Esophagus (tissue), 2 donors: ENCODE measurements around the gene HDAC9. TPM values are rescaled to one million over a fixed set of nuclear protein-coding genes. Genes with fewer than 3 reads are reported as not detected.
"Not testable (repeated sequence)": the region's sequence is repeated elsewhere in the genome, so short reads cannot be mapped to it uniquely, and the experiment has no call there.

ENCODE experiments used
- H3K27ac ChIP-seq, 2 donors: one replicate each; pipeline ENCODE4 v1.5.1; 2013; ENCODE audit warnings: low read depth in 2 of 2, mild to moderate bottlenecking in 2 of 2, inconsistent platforms in 1 of 2, low read length in 1 of 2, moderate library complexity in 1 of 2
- H3K27me3 ChIP-seq, 2 donors: one replicate each; pipeline ENCODE4 v1.6.1; 2013; ENCODE audit warnings: low read length in 2 of 2, control low read depth in 1 of 2, mild to moderate bottlenecking in 1 of 2; ENCODE audit not compliant: insufficient read depth in 2 of 2, control insufficient read depth in 1 of 2
- H3K36me3 ChIP-seq, 2 donors: one replicate each; pipeline ENCODE4 v1.6.1; 2013; ENCODE audit warnings: low read length in 1 of 2; ENCODE audit not compliant: control insufficient read depth in 2 of 2, insufficient read depth in 2 of 2
- H3K4me1 ChIP-seq, 2 donors: one replicate each; pipeline ENCODE4 v1.6.1; 2013; ENCODE audit warnings: low read length in 1 of 2; ENCODE audit not compliant: control insufficient read depth in 2 of 2, insufficient read depth in 2 of 2
- H3K4me3 ChIP-seq, 2 donors: one replicate each; pipeline ENCODE4 v1.5.1; 2013; ENCODE audit warnings: low read length in 2 of 2, mild to moderate bottlenecking in 2 of 2, low read depth in 1 of 2, moderate library complexity in 1 of 2
- H3K9me3 ChIP-seq, 2 donors: one replicate each; pipeline ENCODE4 v1.6.1; 2013; ENCODE audit warnings: mild to moderate bottlenecking in 2 of 2, low read depth in 1 of 2, low read length in 1 of 2, moderate library complexity in 1 of 2; ENCODE audit not compliant: control insufficient read depth in 2 of 2, insufficient read depth in 1 of 2
- WGBS, 2 donors: extraction: QIAGEN DNeasy Blood & Tissue Kit; methylation state at CpG; one replicate each; pipeline ENCODE4 v1.1.7; 2013; 5-methylcytosine and 5-hydroxymethylcytosine counted together
- polyA plus RNA-seq, 2 donors: library from polyadenylated mRNA; stranded (reverse); fragments of 200-250 nt; gene quantifications; one replicate each; pipeline ENCODE4 v1.2.3, GENCODE V29; 2013
- donor health status: healthy with polysubstance abuse.
- donor health status: Bipolar disorder and iron deficiency.

The HDAC9 gene
- polyA plus RNA-seq, 2 donors, result 0.69 to 1.1 TPM

DNA sequence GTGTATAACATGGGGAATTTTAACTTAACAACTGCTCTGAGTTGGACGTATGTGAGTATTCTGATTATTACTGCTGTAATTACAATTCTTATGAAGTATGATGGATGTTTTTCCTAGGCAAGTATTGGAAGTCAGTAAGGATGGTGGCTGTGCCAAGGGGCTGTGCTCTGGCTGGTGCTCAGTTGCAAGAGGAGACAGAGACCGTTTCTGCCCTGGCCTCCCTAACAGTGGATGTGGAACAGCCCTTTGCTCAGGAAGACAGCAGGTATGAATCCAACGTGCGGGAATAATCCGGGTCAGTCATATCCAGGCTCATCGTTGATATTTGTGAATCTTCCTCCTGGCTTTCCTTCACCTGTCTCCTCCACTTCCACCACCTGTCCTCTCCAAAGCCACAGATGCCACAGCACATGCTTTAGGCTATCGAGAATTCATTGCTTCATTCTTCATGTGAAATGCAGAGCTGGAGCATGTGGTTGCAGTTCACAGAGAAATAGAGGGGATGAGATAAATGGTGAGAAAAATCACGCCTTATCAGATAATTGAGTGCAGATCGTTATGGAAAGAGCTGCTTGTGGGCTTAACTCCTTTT lies 480.2 kb downstream of the HDAC9 start:
- no peak overlapping the region for H3K4me3 ChIP-seq
- H3K27ac ChIP-seq, result no peak overlapping the region
- H3K27me3 ChIP-seq, result no peaks in the 10 kb centered on the region
- 59 to 60% methylated on average over 9 of the region's 9 CpGs for WGBS, 2 donors
- no peaks in the 10 kb centered on the region for H3K36me3 ChIP-seq
- peaks cover 0 to 4% of the 10 kb centered on the region in 2 donors for H3K4me1 ChIP-seq
- no peaks in the 10 kb centered on the region for H3K9me3 ChIP-seq

GRCh38 chr7:18976715-18977471 lies 481.3 kb downstream of the HDAC9 start:
- Histone ChIP-seq H3K9me3 (no peaks in the 10 kb centered on the region), H3K4me1 (peaks cover 0 to 4% of the 10 kb centered on the region in 2 donors), H3K27ac (no peak overlapping the region), H3K36me3 (no peaks in the 10 kb centered on the region), H3K4me3 (no peak overlapping the region), H3K27me3 (no peaks in the 10 kb centered on the region)
- 32 to 40% methylated on average over 6 of the region's 6 CpGs for WGBS, 2 donors

- 12 to 18% methylated on average over 2 of the region's 2 CpGs for WGBS, 2 donors
- Histone ChIP-seq H3K9me3 (no peaks in the 10 kb centered on the region), H3K27ac (no peak overlapping the region), H3K36me3 (no peaks in the 10 kb centered on the region), H3K4me1 (peaks cover 0 to 4% of the 10 kb centered on the region in 2 donors), H3K4me3 (no peak overlapping the region), H3K27me3 (no peaks in the 10 kb centered on the region)
Measured at GRCh38 chr7:18978108-18978495, 482.6 kb downstream of the HDAC9 start.

- 92 to 93% methylated on average over 20 of the region's 20 CpGs for WGBS, 2 donors
- not testable (repeated sequence) for H3K36me3 ChIP-seq, H3K9me3 ChIP-seq, H3K4me1 ChIP-seq, H3K27ac ChIP-seq, H3K4me3 ChIP-seq, H3K27me3 ChIP-seq
Measured at GRCh38 chr7:18990700-18991099, 495.2 kb downstream of the HDAC9 start.

- WGBS, 2 donors, result 69 to 76% methylated on average over 3 of the region's 3 CpGs
- no peaks in the 10 kb centered on the region for H3K27me3 ChIP-seq
- H3K4me3 ChIP-seq, result no peak overlapping the region
- no peaks in the 10 kb centered on the region for H3K36me3 ChIP-seq
- no peaks in the 10 kb centered on the region for H3K4me1 ChIP-seq
- H3K9me3 ChIP-seq, result no peaks in the 10 kb centered on the region
- H3K27ac ChIP-seq, result no peak overlapping the region
Measured at GRCh38 chr7:18993933-18994668, 498.6 kb downstream of the HDAC9 start.

DNA sequence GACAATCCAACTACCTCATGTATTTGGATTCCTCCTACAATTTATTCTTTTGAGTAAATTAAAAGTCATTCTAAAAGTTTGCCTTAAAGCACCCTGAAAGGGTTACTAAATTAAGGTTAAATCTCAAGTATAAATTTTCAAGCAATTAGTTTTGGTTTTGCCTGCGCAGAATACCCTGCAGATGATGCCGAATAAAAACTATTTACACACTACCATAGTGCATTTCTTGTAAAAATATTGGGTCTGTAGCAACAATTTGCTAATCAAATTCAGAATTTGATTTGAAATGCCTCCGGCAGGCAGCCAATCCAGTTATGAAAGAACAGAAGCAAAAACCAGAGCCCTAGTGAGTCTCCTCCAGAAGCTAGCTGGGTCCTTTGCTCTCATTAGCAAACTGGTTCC lies 499.7 kb downstream of the HDAC9 start:
- H3K36me3 ChIP-seq, result no peaks in the 10 kb centered on the region
- no peak overlapping the region for H3K27ac ChIP-seq
- H3K27me3 ChIP-seq, result no peaks in the 10 kb centered on the region
- H3K4me3 ChIP-seq, result no peak overlapping the region
- WGBS, 2 donors, result 71 to 80% methylated on average over 3 of the region's 3 CpGs
- no peaks in the 10 kb centered on the region for H3K9me3 ChIP-seq
- no peaks in the 10 kb centered on the region for H3K4me1 ChIP-seq

- H3K9me3 ChIP-seq, result no peaks in the 10 kb centered on the region
- no peaks in the 10 kb centered on the region for H3K27me3 ChIP-seq
- 53 to 74% methylated on average over 5 of the region's 5 CpGs for WGBS, 2 donors
- no peak overlapping the region for H3K27ac ChIP-seq
- H3K4me3 ChIP-seq, result no peak overlapping the region
- H3K36me3 ChIP-seq, result no peaks in the 10 kb centered on the region
- H3K4me1 ChIP-seq, result no peaks in the 10 kb centered on the region
Measured at GRCh38 chr7:18995811-18996426, 500.4 kb downstream of the HDAC9 start.

- no peaks in the 10 kb centered on the region for H3K9me3 ChIP-seq
- H3K4me3 ChIP-seq, result no peak overlapping the region
- H3K36me3 ChIP-seq, result no peaks in the 10 kb centered on the region
- H3K27me3 ChIP-seq, result no peaks in the 10 kb centered on the region
- H3K27ac ChIP-seq, result no peak overlapping the region
- WGBS, 2 donors, result 87 to 88% methylated on average over 2 of the region's 2 CpGs
- no peaks in the 10 kb centered on the region for H3K4me1 ChIP-seq
Measured at GRCh38 chr7:18996583-18996982, 501.0 kb downstream of the HDAC9 start.

DNA sequence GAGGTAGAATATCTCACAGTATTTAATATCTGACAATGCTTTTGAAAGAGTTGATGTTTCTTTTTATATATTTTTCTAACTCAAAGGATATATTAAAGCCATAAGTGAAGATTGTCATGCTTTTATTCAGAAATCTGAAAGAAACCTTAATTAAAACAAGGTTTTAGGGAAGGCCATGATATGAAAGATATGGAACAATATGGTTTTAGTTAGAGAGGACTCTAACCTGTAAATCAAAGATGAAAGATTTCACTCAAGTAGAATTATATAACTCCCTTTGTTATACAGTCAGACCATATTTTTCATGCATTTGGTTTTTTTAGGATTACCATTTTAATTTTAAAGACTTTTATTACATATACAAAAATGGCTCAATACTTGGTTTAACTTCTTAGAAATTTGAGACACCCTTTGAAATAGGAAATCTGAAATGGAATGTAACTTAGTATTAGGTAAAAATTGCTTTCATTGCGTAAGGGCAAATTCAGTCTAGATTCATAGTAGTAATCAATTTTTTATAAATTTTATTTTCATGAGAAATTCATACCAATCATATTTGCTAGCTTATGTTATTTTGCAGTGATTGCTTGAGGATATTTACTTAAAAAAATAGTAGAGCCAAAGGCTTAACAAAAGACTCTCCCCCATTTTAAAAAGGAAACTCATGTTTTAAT lies 502.1 kb downstream of the HDAC9 start:
- Histone ChIP-seq H3K27ac (no peak overlapping the region), H3K4me3 (no peak overlapping the region), H3K9me3 (no peaks in the 10 kb centered on the region), H3K36me3 (no peaks in the 10 kb centered on the region), H3K27me3 (no peaks in the 10 kb centered on the region), H3K4me1 (no peaks in the 10 kb centered on the region)
- 96 to 98% methylated on average over 1 of the region's 1 CpG for WGBS, 2 donors
